Naive thymus-derived CD8-positive, alpha-beta T cell (primary cell): ENCODE data around the gene UST. TPM values are rescaled to one million over a fixed set of nuclear protein-coding genes. Genes with fewer than 3 reads are reported as not detected.
"Not testable (repeated sequence)": the region's sequence is repeated elsewhere in the genome, so short reads cannot be mapped to it uniquely, and the experiment has no call there.

ENCODE experiments used
- ATAC-seq, 2 donors: fragments of 150-1000 bp; cut with Tn5 transposase in 1 of 2; sonication (Bioruptor Pico), chemical (Tn5 transposase) in 1 of 2; 1 replicate in 1 of 2; 2 replicates in 1 of 2; pipeline ENCODE4 v1.10.0; 2021; ENCODE audit warnings: mild to moderate bottlenecking in 2 of 2, moderate library complexity in 2 of 2
- POLR2A ChIA-PET: fragments of 350-600 bp; sonication (Branson Sonifier 250); formaldehyde crosslinking; loops from one replicate; lab custom pipeline; 2021; ENCODE audit warnings: antibody characterized with exemption; lab: Charles Lee
- DNase-seq, 10 donors: peaks; one replicate each; pipeline versions ENCODE4 v3.0.0 to v3.0.0-alpha.2; 2020 to 2022
- H3K27ac Mint-ChIP-seq, 10 donors: one replicate each; pipeline ENCODE4 v1.8.0; 2020 to 2022; ENCODE audit warnings: mild to moderate bottlenecking in 10 of 10, mixed read lengths in 10 of 10, moderate library complexity in 4 of 10, inconsistent platforms in 1 of 10
- H3K27me3 Mint-ChIP-seq, 5 donors: one replicate each; pipeline ENCODE4 v1.8.0; 2021 to 2022; ENCODE audit warnings: mixed read lengths in 5 of 5
- H3K36me3 Mint-ChIP-seq, 3 donors: one replicate each; pipeline ENCODE4 v1.8.0; 2020 to 2022; ENCODE audit warnings: mixed read lengths in 3 of 3, mild to moderate bottlenecking in 2 of 3, inconsistent platforms in 1 of 3
- H3K4me1 Mint-ChIP-seq, 4 donors: one replicate each; pipeline ENCODE4 v1.8.0; 2021 to 2022; ENCODE audit warnings: mixed read lengths in 4 of 4
- H3K4me3 Mint-ChIP-seq, 10 donors: one replicate each; pipeline ENCODE4 v1.8.0; 2020 to 2022; ENCODE audit warnings: mild to moderate bottlenecking in 10 of 10, mixed read lengths in 10 of 10, moderate library complexity in 6 of 10, inconsistent platforms in 1 of 10
- H3K9me3 Mint-ChIP-seq, 9 donors: one replicate each; pipeline ENCODE4 v1.8.0; 2020 to 2022; ENCODE audit warnings: mixed read lengths in 9 of 9, mild to moderate bottlenecking in 3 of 9, inconsistent platforms in 1 of 9, moderate library complexity in 1 of 9
- polyA plus RNA-seq, 3 donors: library from polyadenylated mRNA; unstranded; fragments of 300-500 nt; fragmentation: Illumina TruSeq; gene quantifications; one replicate each; pipeline ENCODE4 v1.2.3, GENCODE V29; 2021
- total RNA-seq, 8 experiments: library from RNA in 2 of 8; stranded (reverse) in 2 of 8; gene quantifications; one replicate each; pipeline ENCODE4 v1.2.3 and lab custom pipeline; 2021 to 2026

Gene UST
- total and polyA plus RNA-seq, 5 experiments from 2014 or later: 0.08 to 1.4 (median 0.47) TPM

DNA sequence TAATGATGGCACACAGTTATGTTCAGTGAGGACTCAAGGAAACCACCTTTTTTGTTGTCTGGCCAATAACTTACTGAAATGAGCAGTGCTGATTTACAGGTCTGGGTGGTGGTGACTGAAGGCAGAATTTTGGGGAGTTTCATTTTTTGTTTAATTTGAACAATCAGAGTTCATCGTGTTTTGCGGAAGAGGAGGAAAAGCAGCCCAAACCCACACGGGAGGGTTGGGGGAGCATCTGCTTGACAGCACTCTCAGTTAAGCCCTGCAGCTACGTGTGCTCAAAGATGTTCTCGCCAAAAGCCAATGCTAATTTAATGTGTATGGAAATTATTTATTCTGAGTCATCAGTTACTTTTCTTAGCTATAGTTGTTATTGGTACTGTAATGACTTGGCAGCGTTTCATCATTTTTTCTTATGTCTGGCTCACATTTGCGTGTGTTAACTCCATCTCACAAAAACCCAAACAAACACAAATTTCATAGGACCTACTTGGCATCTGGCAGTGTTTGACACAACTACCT is 89.2 kb downstream of the UST start:
- Mint-ChIP-seq H3K36me3 (no peaks in the 10 kb centered on the region), H3K4me3 (peak overlapping the region in 1 of 10 donors; percentile 26), H3K9me3 (no peaks in the 10 kb centered on the region), H3K27ac (no peak overlapping the region), H3K4me1 (peaks cover 0 to 5% (median under 1%) of the 10 kb centered on the region in 4 donors), H3K27me3 (peaks cover 0 to 4% (median 0%) of the 10 kb centered on the region in 5 donors)
- DNase-seq (no peak), ATAC-seq (no peak)
- POLR2A ChIA-PET: no interaction called here

DNA sequence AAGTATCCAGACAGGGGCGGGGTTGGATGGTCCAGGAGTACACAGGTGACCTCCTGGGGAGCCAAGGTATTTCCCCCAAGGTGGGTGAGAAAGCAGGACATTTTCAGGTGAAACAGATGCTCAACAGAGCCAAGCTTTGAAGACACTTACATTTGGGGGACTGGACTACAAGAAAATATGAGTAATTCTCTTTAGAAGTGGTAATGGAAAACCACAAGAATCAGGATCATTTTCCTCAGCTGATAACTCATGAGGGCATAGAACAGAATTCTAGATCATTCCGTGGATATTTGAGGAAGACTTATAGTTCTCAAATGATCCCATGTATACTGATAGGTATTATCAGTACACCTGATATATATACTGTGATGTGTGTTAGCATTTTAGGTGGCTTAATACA is 89.9 kb downstream of the UST start:
- no peaks in the 10 kb centered on the region for H3K9me3 Mint-ChIP-seq
- no peaks in the 10 kb centered on the region for H3K4me1 Mint-ChIP-seq
- H3K36me3 Mint-ChIP-seq: no peaks in the 10 kb centered on the region
- H3K4me3 Mint-ChIP-seq: no peak overlapping the region
- DNase-seq (no peak), ATAC-seq (no peak)
- POLR2A ChIA-PET: no interaction called here
- peaks cover 0 to 4% (median 0%) of the 10 kb centered on the region in 5 donors for H3K27me3 Mint-ChIP-seq
- H3K27ac Mint-ChIP-seq: no peak overlapping the region

DNA sequence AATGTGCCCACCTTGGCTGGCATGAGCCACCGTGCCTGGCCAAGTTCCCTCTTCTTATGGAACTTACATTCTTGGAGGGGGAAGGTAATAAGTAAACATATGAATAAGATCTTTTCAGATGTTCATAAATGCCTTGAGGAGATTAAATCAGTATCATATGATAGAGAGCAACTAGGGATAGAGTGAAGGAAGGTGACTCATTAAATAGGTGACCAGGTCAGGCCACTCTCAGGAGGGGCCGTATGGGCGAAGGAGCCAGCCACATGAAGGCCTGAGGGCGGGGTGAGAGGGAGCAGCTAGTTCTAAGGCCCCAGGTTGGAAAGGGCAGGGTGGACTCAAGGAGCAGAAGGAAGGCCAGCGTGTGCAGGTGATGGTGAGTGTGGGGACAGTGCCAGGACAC is 91.1 kb downstream of the UST start:
- Mint-ChIP-seq H3K4me3 (no peak overlapping the region), H3K4me1 (no peaks in the 10 kb centered on the region), H3K9me3 (no peaks in the 10 kb centered on the region), H3K27me3 (peaks cover 0 to 4% (median 0%) of the 10 kb centered on the region in 5 donors), H3K36me3 (no peaks in the 10 kb centered on the region), H3K27ac (no peak overlapping the region)
- DNase-seq (no peak), ATAC-seq (no peak)
- POLR2A ChIA-PET: no interaction called here

DNA sequence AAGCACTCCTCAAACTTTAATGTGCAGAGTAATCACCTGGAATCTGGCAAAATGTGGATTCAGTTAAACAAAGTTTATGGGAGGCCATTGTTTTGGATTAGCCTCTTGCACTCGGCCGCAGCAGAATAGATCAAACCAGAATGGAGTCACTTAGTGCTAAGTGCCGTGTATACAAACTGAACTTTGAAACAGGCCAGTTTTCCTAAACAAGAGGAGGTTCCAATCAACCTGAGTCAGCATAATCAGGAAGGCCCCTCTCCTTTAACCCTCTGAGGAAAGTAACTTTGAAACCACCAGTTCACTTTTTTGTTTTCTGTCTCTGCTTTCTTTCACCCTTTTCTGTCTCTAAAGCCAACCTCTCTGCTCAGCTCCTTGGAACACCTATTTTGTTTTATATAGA is 92.2 kb downstream of the UST start:
- no peak overlapping the region for H3K27ac Mint-ChIP-seq
- POLR2A ChIA-PET: no interaction called here
- H3K4me3 Mint-ChIP-seq: no peak overlapping the region
- no peak for ATAC-seq
- H3K4me1 Mint-ChIP-seq: no peaks in the 10 kb centered on the region
- no peaks in the 10 kb centered on the region for H3K36me3 Mint-ChIP-seq
- H3K27me3 Mint-ChIP-seq: peaks cover 0 to 4% (median 0%) of the 10 kb centered on the region in 5 donors
- H3K9me3 Mint-ChIP-seq: no peaks in the 10 kb centered on the region
- DNase-seq: no peak

DNA sequence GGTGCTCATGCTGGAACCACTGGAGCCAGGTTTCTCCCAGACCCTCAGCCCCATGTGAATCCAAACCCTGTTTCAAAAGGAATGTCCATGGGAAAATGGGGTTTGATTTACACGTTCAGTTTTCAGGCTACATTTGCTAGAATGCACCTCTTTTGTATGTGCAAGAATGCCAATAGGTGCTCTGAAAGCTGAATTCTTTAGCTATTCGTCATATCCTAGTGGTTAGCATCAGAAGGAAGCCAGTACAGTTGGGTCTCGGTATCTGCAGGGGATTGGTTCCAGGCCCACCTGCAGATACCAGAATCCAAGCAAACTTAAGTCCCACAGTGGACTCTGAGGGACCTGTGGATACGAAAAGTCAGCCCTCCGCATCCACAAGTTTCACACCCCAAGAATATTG is 93.4 kb downstream of the UST start:
- Mint-ChIP-seq H3K9me3 (no peaks in the 10 kb centered on the region), H3K4me1 (peaks cover 0 to under 1% (median 0%) of the 10 kb centered on the region in 4 donors), H3K4me3 (no peak overlapping the region), H3K27me3 (peaks cover 0 to 4% (median 0%) of the 10 kb centered on the region in 5 donors), H3K27ac (no peak overlapping the region), H3K36me3 (no peaks in the 10 kb centered on the region)
- POLR2A ChIA-PET: no interaction called here
- no peak for ATAC-seq
- no peak for DNase-seq

DNA sequence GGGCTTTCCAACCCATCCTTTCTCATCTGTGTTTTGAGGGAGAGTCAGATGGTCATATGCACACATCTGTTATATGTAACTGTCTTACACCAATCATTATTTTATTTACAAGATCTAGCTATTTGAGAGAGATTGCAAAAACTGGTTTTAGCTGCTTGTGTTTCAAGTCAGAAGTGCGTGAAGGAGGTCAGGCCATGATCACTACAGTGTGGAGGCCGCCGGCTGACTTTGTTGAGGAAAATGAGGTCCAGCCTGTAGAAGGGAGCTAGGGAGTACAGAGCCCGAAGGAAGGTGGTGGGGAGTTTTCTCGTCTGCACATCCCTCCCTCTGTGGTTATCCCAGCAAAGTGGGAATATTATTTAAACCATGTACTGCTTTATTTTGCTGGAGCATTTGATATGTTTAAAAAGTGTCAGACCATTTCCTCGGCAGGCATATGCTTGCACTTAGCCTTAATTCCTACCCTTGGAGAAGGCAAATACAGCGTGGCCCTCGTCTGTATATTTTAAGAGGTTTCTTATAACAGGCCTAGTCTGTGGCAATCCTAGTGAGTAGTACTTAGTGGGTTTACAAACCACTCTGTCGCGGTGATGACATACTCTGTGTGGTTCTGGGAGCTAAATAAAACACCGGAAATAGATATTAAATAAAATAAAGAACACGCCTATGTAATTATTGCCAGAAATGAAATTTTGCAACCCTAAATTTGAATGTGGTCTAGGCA is 95.6 kb downstream of the UST start:
- Mint-ChIP-seq H3K9me3 (no peaks in the 10 kb centered on the region), H3K27me3 (peaks cover 0 to 4% (median 0%) of the 10 kb centered on the region in 5 donors), H3K36me3 (no peaks in the 10 kb centered on the region), H3K4me1 (peaks cover 0 to 8% (median 0%) of the 10 kb centered on the region in 4 donors), H3K27ac (peak overlapping the region in 2 of 10 donors; percentile 15 to 65), H3K4me3 (no peak overlapping the region)
- POLR2A ChIA-PET: no interaction called here
- ATAC-seq (no peak), DNase-seq (no peak)

DNA sequence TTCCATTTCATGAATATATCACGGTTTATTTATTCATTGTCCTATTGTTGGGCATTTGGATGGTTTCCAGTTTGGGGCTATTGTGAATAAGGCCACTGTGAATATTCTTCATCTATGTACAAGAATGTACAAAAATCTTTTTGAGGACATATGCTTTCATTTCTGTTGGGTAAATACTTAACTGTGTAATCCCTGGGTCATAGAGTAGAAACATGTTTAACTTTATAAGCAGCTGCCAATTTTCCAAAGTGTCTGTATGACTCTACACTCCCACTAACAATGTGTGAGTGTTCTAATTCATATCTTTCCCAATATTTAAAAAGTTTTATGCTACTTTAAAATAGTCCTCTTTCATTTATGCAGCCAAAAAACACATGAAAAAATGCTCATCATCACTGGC is 98.6 kb downstream of the UST start:
- Mint-ChIP-seq H3K4me1 (peaks cover 0 to 13% (median under 1%) of the 10 kb centered on the region in 4 donors), H3K36me3 (no peaks in the 10 kb centered on the region), H3K9me3 (no peaks in the 10 kb centered on the region), H3K27ac (no peak overlapping the region), H3K4me3 (no peak overlapping the region), H3K27me3 (no peaks in the 10 kb centered on the region)
- POLR2A ChIA-PET: no interaction called here
- DNase-seq (no peak), ATAC-seq (no peak)

DNA sequence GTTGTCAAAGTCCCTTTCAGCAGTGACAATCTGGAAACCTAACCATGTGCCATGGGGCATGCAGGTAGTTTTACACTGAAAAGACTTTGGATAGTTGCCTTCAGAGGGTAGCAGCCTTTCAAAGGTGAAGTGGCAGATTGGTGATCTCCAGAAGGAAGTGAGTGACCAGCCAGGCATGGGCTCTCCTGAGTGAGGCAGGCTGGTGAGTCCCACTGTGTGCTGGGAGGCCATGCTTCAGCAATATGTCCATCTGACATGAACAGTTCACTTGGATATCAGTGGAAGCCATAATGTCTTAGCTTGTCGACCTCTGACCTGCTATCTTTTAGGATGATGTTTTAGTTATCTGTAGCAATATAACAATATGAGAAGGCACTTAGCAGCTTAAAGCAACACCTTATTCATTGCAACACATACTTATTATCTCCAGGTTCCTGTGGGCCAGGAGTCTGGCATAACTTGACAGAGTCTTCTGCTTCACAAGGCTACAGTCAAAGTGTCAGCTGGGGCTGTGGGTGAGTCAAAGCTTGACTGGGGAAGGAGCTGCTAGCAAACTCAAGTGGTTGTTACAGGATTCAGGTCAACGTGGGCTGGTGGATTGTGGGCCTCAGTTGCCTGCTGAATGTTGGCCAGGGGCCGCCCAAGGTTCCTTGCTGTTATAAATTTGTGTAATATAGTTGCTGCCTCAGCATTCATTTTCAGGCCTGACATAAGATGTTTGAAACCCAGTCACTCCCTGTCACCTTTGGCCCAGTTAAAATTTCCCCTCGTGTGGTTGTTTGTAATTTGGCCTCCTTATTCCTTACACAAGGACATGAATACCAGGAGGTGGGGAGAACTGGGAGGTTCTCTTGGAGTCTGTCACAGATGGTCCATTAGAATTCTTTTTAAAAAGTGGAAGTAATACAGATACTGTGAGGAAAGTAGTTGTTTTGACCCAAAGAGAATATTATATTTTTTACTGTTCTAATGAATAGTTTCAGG is 100.2 kb downstream of the UST start:
- H3K27ac Mint-ChIP-seq: no peak overlapping the region
- ATAC-seq: no peak

DNA sequence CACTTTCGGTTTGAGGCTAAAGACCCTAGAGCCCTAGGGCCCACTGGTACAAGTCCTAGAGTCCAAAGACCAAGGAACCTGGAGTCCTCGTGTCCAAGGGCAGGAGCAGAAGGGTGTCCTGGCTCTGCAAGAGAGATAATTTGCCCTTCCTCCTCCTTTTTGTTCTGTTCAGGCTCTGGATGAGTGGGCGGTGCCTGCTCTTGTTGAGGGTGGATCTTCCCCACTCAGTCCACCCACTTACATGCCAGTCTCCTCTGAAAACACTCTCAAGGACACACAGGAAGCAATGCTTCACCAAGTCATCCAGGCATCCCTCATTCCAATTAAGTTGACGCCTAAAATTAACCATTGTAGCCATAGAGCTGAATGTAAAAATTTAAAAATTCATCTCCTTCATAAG is 102.1 kb downstream of the UST start:
- DNase-seq: no peak
- Mint-ChIP-seq H3K4me3 (no peak overlapping the region), H3K4me1 (peaks cover 0 to 15% (median under 1%) of the 10 kb centered on the region in 4 donors), H3K9me3 (no peaks in the 10 kb centered on the region), H3K36me3 (no peaks in the 10 kb centered on the region), H3K27ac (no peak overlapping the region), H3K27me3 (peaks cover 0 to 3% (median 0%) of the 10 kb centered on the region in 5 donors)
- POLR2A ChIA-PET: no interaction called here
- no peak for ATAC-seq

More for the DNA sequence above, 100.2 kb downstream of the UST start:
- H3K4me1 Mint-ChIP-seq: peaks cover 0 to 13% (median under 1%) of the 10 kb centered on the region in 4 donors
- no peak overlapping the region for H3K4me3 Mint-ChIP-seq
- no peaks in the 10 kb centered on the region for H3K27me3 Mint-ChIP-seq
- H3K36me3 Mint-ChIP-seq: no peaks in the 10 kb centered on the region
- DNase-seq: no peak
- POLR2A ChIA-PET: no interaction called here
- H3K9me3 Mint-ChIP-seq: no peaks in the 10 kb centered on the region

DNA sequence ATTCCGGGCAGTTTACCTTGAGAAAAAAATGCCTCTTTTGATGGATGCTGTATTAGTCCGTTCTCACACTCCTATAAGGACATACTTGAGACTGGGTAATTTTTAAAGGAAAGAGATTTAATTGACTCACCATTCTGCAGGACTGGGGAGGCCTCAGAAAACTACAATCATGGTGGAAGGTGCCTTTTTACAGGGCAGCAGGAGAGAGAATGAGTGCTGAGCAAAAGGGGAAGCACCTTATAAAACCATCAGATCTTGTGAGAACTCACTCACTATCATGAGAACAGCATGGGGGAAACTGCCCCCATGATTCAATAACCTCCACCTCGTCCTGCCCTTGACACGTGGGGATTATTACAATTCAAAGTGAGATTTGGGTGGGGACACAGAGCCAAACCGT is 102.6 kb downstream of the UST start:
- ATAC-seq, H3K27ac Mint-ChIP-seq, H3K9me3 Mint-ChIP-seq, H3K27me3 Mint-ChIP-seq, H3K36me3 Mint-ChIP-seq, DNase-seq, POLR2A ChIA-PET, H3K4me3 Mint-ChIP-seq: not testable (repeated sequence)
- H3K4me1 Mint-ChIP-seq: peaks cover 0 to 21% (median under 1%) of the 10 kb centered on the region in 4 donors

DNA sequence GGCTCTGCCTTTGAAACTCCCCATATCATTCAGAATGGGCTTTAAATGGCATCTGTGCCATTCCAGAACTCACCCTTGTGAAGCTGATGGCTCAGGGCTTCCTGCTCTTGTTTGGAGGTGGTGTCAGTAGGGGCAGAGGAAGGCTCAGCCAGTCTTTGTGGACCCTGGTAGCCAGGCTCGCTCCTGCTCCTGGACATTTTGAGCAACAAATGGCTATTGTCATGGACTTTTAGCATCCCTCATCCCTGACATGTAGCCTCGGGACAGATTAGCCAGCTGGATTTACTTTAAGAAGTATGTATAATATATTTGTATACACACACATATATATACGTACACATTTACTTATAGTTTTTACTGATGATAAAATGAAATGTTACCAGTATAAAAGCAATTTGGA is 104.1 kb downstream of the UST start:
- Mint-ChIP-seq H3K4me1 (peaks cover 0 to 20% (median under 1%) of the 10 kb centered on the region in 4 donors), H3K27me3 (peaks cover 0 to 3% (median 0%) of the 10 kb centered on the region in 5 donors), H3K36me3 (peaks cover 0 to 6% (median 0%) of the 10 kb centered on the region in 3 donors), H3K4me3 (no peak overlapping the region), H3K9me3 (no peaks in the 10 kb centered on the region), H3K27ac (peak overlapping the region in 1 of 10 donors; percentile 45)
- POLR2A ChIA-PET: no interaction called here
- DNase-seq (no peak), ATAC-seq (no peak)

DNA sequence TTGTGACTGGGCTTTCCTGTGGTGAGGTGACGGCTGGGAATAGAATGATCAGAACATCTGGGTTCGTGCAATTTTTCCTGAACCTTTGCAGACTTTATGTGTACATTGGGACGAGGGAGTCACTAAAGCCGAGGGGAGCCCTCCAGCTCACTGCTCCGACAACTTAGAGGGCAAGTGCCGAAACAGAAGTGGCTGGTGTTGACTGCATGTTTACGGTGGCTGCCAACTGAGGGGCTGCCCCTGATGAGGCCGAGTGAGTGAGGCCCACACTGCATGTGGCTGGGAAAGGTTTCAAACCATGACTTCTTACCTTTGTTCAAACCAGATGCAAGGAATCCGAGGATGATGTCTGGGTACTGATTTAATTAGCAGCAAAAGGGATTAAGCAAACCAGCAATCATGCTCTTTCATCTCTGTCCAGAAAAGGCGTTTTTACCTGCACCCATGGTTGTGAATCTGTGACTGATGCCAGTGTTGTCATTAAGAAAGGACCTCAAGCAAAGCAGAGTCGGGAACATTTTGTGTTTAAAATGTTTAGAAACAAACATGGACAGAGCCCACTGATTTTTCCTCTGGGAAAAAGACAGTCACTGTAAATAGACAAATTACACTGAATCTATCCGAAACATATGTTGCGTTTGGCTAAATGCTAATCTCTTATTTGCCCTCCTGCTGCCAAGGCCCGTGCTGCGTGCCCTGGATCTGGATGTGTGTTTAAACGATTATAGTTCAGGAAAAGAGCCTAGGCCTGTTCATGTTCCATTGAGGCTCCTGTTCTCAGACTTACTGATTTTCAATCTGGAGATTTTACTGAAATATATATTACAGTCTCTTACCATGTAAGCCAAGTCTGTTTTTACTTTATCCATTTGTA is 105.1 kb downstream of the UST start:
- peaks cover 0 to 6% (median 0%) of the 10 kb centered on the region in 3 donors for H3K36me3 Mint-ChIP-seq
- H3K27ac Mint-ChIP-seq: no peak overlapping the region
- no peak for ATAC-seq
- no peak overlapping the region for H3K4me3 Mint-ChIP-seq
- peaks cover 0 to 20% (median under 1%) of the 10 kb centered on the region in 4 donors for H3K4me1 Mint-ChIP-seq
- DNase-seq: no peak
- H3K9me3 Mint-ChIP-seq: no peaks in the 10 kb centered on the region
- POLR2A ChIA-PET: no interaction called here
- H3K27me3 Mint-ChIP-seq: peaks cover 0 to 3% (median 0%) of the 10 kb centered on the region in 5 donors
